Activated CD4-positive, alpha-beta T cell treated with anti-CD3 and anti-CD28 coated beads, Interleukin-10, Interleukin-2, amounts not matched to agents 100 ng/mL and 50 ng/mL, durations not matched to agents 16 hours and 8 hours (primary cell): Measurements from ENCODE around the gene FADS1.
A peak's percentile ranks its signal among the peaks of the same experiment; 100 is the strongest.

Experiments used
- DNase-seq: peaks from one replicate; pipeline ENCODE4 v3.0.0-alpha.2; 2020

FADS1 gene

DNA sequence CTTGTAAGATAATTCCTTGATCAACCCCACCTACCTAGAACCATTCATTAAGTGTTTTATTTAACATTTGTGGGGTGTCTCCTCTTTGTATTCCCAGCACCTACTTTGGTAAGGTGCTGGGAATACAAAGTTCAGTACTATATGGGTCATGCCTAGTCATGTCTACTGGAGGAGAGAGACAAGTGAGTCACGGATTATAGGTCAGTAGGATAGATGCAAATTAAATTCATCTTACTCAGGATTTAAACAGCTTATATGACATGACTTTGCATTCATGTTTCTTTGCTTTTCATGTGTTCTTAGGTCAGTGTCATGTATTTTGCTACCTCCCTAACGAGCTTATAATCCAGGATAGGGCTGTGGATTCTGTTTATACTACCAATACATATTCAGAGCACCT is 3.4 kb upstream of the FADS1 start:
- DNase-seq = no peak

DNA sequence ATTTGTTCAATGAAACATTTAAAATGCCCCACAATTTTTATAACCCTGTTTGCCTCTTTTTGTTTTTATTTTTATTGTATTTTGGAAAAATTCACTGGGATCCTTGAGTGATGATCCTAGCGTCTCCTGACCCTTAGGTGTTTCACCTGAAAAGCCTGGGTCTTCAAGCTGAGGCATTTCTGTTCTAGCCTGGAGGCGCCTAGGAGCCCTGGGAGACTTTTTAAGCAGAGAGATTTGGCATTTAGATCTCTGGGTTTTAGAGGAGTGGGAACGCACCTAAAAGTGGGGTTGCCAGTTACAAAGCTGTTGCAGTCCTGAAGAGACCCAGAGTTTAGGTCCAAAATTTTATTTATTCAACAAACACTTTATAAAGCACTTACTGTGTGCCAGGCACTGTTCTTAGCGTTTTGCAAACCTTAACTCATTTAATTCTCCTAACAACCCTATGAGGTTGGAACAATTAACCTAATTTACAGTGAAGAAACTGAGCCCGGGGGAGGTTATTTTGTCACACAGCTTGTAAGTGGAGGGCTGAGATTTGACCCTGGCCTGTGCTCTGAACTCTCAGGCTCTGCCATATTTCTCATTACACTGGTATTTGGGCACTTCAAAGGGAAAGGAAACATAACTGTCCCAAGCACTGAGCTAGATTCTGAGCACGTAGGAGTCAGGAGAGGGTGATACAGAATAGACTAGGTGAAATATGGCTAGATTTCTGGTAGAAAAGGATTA is 834 bp upstream of the FADS1 start:
- DNase-seq = no peak

DNA sequence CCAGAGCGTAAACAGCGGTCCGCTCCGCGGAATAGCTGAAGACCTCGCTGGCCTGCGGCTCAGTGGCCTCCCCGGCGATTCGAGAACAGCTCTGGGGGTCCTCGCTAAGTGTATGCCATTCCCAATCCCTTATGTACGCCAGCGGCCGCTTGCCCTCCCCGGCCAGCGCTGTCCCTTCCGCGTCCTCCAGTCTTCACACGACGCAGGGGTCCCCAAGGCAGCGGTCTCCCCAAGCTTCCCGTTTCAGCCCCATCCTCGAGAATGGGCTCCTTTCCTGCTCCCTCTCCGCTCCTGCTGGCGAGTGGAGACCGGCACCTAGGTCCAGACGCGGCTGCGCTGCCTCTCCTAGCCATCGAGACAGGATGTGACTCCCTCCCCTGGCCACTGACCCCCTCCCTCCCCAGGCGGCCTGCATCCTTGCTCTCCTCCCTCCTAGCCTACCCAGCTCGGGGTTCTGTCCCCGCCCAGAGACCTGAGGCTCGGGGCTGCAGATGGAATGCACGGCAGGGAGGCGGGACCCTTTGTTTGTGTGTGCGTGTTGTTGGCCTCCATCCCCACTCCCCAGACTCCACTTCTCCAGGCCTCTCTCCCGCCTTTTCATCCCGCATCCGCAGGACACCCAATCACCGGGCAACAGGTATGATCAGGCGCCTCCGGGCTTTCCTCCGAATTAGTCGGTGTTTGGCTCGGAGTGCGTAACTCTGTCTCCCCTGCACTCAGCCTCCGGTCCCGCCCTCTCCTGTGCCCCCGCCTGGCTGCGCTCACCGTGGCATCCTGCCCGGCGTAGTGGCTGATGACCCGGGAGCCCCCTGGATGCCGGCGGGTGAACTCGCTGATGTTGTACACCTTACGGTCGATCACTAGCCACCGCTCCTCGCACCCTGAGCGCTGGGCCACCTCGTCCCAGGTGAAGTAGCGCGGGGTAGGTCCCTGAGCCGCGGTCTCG is 740 bp downstream of the FADS1 start:
- DNase-seq = peak; percentile 75

DNA sequence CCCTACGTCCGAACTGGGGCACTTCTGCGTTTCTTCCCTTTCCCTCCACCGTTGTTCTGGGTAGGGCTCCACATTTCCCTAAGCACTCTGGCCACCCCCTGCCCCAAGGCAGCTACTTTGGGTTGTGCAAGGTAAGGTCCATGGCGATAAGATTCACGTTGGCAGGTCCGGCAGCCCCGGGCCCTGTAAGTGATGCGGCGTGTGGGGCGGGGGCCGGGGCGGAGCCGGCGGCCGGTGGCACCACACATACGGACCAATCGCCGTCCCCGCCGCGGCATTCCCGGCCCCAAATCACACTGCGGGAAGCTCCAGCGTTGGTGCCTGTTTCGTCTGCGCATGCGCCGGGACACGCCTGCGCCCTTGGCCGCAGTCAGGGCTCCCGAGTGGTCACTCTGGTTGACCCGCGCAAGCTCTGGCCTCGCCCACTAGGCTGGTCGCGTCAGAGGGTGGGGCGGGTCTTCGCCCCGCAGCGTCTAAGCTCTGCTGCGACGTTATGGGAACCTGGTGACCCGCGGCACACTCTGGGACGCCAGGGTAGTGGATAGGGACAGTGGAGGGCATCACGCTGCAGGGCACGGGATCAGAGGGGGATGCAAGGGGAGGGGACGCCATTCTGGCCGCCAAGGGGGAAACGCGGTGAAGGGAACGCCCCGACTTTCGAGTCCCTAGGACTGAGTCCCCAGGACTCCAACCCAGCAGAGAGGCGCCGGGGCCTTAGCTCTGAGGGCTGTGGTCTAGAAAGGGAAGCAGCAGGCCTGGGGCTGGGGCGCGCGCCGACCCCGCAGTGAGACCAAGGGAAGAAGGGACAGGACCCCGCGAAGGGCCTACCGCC is 1.6 kb downstream of the FADS1 start:
- DNase-seq = peak; percentile 95

DNA sequence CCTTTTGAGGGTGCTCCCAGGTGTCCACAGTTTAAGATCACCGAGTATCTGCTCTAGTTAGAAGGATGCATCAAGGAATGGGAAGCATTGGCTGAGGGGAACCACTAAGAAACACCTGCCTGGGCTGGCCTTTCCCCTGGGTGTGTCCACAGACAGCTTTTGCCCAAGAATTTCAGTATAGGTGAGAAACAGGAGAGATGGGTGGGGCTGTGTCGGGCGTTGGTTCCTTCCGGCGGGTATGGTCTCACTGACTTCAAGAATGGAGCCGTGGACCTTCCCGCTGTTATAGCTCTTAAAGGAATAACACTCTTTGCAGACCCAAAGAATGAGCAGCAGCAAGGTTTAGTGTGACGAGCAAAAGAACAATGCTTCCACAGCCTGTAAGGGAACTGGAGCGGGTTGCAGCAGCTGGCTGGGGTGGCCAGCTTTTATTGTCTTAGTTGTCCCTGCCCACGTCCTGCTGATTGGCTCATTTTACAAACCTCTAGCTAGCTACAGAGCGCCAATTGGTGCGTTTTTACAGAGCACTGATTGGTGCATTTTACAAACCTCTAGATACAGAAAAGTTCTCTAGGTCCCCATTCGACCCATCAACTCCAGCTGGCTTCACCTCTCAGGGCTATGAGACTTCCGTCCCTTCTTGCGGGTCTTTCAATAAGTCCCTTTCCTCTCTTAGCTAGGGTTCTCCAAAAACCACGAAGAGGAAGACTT is 2.4 kb downstream of the FADS1 start:
- DNase-seq = peak; percentile 57

DNA sequence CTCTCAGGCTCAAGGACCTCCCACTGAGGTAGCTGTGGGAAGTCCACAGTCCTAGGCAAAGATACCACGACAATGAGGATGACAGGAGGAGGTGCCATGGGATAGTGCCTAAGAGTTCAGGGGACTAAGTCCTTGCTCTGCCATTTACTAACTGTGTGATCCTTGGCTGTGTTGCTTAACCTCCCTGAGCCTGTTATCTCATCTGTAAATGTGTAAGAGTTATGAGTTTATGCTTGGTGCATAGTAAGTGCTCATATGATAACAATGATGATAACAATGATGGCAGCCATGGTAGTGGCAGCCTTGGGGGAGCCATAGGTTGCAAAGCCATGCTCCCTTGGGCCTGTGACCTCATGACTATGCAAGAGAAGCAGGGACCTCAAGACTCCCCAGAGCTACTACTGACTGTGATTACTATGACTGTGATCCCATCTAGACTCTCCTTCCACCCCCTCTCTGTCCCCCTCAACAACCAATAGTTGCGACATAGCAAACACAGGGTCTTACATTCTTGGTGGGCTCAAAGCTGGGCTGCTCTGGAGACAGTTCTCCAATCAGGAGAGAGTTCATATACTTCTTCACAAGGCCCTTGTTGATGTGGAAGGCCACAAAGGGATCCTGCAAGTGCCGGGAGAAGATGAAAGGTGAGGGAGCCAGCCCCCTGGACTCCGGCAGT is 3.9 kb downstream of the FADS1 start:
- DNase-seq = no peak

DNA sequence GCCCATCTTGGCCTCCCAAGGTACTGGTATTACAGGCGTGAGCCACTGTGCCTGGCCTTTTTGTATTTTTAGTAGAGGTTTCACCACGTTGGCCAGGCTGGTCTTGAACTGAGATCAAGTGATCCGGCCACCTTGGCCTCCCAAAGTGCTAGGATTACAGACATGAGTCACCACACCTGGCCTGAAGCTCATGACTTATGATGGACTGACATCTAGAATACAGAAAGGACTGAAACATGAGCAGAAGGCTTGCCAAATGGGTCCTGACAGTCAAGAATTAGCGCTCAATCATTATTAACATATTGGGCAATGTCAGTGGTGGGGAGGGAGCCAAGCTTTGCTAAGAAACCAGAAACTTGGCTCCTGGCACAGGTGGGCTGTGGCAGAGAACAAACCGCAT is 5.0 kb downstream of the FADS1 start:
- DNase-seq = no peak

DNA sequence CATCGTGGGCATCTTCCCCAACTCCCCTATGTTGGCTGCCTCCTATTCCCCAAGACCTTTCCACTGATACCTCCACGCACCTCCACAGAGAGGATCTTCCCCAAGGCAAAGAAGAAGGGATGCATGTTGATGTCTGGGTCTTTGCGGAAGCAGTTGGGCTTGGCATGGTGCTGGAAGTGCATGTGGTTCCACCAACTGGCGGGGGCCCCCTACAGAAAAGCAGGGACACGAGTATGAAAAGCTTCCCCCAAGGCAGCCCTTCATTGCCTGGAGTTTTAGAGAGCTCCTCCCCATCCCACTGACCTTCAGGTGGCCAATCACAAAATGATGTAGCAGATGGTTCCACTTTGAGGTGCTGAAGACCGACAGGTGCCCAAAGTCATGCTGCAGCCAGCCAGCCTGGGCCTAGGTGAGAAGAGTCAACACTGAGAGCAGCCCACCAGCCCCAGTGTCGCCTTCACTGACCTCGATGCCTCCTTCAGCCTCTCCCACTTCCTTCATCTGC is 6.1 kb downstream of the FADS1 start:
- no peak for DNase-seq

DNA sequence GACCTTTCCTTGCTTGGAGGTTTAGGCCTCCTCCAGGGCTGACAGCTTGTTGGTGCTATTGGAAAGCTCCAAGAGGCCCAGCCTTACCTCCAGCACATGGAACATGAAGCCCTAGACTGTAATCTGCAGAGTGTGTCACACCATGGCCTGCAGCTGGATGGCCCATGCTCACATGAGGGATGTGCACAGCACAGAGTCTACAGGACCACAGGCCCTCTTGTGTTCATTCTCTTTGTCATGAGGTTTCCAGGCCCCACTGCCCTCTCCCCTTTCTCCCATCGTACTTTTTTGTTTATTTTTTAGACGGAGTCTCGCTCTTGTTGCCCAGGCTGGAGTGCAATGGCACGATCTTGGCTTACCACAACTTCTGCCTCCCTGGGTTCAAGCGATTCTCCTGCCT is 10.0 kb downstream of the FADS1 start:
- DNase-seq = no peak

DNA sequence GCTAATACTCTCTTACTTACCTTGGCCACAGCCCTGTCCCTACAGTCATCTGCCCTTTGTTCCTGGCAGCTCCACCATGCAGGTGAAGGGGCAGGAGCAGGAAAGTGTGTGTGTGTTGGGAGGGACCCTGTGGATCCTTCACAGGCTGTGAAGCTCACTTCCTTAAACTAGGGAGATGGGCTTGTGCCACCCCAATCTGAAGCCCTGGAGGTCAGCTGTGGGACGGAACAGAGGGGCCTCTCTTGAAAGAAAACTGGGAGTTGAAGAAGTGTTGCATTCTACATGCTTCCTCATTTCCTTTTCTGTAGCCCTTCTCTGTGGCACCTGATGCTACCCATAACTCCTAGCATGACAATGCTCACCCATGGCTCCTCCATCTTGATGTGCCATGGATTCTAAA is 11.7 kb downstream of the FADS1 start:
- DNase-seq = no peak

DNA sequence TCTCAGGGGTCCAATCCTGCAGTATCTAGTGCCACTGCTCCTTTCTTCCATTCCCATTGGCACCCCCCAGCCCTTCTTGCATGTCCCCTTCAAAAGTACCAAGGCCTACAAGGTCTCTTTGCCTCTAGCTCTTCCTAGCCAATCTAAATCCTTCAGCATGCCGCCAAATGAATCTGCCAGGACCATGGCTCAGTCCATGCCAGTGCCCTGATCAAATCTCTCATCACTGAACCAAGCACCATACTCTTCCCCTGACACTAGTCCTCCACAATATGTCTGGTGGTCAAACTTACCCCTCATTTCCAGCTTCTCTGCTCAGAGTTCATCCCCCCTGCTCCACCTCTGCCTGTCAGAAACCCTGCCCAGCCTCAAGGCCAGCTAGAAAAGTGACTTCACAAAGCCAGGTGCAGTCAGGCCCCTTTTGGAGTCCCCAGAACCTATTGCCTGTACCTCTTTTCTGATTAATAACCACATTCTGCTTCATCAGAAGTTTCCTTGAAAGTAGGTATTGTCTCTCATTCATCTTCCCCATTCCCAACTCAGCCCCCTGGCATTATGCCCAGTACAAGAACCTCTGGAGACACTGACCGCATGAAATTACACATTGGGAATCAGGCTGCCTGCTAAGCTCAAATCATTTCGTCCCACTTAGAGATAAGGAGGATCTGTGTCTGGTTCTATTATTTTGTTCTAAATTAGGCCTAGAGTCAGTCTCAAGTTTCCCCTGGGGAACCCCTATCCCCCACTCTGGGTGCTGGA is 12.7 kb downstream of the FADS1 start:
- no peak for DNase-seq

DNA sequence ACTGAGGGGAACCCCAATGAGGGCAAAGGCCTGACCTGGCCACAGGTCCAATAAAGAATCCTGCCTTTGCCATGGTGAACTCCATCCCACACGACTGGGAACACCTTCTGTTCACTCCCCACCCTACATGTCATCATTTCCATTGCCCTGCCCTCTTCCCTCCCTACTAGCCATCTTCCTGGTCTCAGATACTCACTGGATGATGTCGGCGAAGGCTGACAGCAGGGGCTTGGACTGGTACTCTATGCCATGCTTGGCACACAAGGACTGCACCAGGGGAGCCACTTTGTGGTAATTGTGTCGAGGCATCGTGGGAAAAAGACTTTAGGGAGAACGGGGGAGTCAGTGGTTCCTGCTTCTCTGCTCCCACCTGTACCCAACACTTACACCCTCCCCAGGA is 14.2 kb downstream of the FADS1 start:
- no peak for DNase-seq

DNA sequence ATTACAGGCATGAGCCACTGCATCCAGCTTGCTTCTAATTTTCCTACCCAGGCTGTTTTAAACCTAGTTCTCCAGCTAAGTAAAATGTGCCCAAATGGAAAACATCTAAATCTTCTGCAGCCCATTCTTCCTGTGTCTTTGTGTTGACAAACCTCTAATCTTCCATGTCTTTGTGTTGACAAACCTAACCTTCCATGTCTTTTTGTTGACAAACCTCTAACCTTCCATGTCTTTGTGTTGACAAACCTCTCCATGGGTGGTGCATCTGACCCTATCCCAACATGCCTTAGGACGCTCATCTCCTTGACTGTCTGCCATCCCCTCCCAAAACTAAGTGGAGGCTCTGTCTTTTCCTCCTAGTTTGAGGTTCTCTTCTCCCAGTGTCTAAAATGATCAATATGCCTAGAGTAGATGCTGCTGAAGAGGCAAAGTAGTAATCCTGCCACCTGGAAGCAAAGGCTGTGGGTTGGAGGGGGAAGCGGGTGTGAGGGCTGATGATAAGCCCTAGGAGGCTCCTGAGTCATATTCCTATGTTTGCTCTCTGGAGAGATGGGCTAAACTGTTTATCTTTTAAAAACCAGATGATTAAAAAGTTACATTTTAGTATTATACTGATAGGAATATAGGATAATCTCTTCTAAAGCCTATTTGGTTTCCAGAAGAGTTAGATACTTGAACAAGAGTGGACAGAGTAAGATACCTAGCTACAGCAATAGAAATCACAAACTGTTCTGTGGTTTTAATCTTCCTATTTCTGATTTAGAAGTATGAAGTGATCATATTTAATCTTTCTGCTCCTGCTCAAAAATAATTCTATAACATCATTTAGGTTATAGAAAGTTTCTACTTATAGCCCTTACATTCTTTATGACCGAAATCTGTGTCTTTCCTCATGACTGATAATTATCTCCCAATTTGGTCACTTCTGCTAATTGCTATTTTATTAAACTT is 16.2 kb downstream of the FADS1 start:
- no peak for DNase-seq

DNA sequence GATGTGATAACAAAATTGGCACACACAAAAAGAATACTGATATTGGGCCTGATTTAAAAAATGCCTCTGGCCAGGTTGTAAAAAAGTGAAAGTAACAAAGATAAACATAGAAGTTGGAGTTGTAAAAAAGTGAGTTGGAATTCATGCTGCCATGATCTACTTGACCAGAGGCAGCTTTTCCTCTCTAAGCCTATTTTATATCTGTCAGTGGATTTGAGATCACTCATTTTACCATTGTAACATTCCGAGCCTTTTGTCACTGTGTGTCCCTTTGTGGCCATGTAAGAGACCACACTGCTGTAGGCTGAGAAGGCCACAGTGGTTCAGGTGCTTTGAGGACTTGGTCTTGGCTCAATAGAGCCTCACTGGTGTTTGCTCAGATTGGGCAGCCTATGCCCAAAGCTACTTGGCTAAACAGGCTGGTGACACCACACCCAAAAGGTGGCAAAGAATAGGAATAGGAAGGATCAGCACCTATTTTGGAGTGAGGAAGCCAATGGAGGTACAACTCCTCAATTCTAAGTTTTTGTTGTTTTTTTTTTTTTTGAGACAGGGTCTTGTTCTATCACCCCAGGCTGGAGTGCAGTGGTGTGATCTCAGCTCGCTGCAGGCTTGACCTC is 17.0 kb downstream of the FADS1 start:
- DNase-seq = no peak

DNA sequence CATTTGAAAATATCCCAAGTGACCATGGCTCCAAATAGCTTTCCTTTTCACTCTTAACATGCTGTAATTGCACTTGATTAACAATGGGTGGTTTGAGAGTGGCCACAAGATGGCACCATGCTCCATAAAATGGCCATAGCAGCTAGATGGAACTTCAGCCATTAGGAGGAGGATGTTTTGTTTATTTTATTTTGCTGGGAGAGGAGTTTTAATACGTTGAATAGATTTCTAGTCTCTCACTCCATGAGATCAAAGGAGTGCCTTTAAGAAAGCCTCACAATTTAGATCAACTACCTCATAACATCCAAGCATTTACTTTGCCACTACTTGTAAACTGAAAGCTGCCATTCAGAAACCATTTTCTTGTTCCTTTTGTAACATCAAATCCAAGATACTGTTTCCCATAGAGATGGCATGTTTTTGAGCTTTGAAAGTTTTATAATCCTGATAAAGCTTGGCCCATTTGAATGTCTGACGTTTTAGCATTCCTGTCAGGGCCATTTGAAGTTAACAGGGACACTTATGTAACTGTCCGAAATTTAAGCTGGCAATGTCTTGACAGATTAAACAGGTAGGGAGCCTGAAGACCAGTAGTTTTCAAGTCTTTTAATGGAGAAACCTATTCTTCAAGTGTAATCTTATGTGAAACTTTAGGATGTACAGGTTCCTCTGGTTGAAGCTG is 19.4 kb downstream of the FADS1 start:
- peak; percentile 71 for DNase-seq

DNA sequence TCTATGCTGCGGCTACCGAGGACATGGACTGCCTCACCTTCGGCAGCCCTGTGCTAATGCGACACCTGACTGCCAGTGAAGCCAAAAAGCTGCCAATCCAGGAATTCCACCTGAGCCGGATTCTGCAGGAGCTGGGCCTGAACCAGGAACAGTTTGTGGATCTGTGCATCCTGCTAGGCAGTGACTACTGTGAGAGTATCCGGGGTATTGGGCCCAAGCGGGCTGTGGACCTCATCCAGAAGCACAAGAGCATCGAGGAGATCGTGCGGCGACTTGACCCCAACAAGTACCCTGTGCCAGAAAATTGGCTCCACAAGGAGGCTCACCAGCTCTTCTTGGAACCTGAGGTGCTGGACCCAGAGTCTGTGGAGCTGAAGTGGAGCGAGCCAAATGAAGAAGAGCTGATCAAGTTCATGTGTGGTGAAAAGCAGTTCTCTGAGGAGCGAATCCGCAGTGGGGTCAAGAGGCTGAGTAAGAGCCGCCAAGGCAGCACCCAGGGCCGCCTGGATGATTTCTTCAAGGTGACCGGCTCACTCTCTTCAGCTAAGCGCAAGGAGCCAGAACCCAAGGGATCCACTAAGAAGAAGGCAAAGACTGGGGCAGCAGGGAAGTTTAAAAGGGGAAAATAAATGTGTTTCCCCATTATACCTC is 20.8 kb downstream of the FADS1 start:
- DNase-seq = no peak

DNA sequence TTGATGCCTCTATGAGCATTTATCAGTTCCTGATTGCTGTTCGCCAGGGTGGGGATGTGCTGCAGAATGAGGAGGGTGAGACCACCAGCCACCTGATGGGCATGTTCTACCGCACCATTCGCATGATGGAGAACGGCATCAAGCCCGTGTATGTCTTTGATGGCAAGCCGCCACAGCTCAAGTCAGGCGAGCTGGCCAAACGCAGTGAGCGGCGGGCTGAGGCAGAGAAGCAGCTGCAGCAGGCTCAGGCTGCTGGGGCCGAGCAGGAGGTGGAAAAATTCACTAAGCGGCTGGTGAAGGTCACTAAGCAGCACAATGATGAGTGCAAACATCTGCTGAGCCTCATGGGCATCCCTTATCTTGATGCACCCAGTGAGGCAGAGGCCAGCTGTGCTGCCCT is 21.3 kb downstream of the FADS1 start:
- no peak for DNase-seq

DNA sequence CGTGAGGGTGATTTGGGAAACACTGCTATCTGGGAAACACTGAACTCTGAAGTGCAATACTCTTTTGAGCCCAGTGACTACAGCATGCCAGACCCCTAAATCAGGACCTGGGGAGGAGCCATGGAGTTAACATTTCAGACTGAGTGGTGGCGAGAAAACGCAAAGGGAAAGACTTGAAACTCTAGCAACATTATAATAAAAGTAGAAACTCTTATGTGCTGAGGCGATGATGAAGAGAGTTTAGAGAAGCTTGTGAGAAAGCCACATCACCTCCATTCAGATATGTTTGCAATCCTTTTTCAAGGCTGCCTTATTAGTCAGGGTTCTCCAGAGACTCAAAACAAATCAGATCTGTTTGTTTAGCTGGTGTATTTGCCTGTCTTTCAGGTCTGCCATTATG is 22.2 kb downstream of the FADS1 start:
- no peak for DNase-seq
